ENCODE results near the gene GOLGA6L10. TPM values are rescaled to one million over a fixed set of nuclear protein-coding genes. Genes with fewer than 3 reads are reported as not detected.
"Not testable (repeated sequence)": the region's sequence is repeated elsewhere in the genome, so short reads cannot be mapped to it uniquely, and the experiment has no call there.

The GOLGA6L10 gene
- total and polyA plus RNA-seq, 9 of the 15 experiments (the other 6 are each of a cell fraction or from before 2014, with no cell fraction given), result 0.32 to 7.1 (median 2.0) TPM

DNA sequence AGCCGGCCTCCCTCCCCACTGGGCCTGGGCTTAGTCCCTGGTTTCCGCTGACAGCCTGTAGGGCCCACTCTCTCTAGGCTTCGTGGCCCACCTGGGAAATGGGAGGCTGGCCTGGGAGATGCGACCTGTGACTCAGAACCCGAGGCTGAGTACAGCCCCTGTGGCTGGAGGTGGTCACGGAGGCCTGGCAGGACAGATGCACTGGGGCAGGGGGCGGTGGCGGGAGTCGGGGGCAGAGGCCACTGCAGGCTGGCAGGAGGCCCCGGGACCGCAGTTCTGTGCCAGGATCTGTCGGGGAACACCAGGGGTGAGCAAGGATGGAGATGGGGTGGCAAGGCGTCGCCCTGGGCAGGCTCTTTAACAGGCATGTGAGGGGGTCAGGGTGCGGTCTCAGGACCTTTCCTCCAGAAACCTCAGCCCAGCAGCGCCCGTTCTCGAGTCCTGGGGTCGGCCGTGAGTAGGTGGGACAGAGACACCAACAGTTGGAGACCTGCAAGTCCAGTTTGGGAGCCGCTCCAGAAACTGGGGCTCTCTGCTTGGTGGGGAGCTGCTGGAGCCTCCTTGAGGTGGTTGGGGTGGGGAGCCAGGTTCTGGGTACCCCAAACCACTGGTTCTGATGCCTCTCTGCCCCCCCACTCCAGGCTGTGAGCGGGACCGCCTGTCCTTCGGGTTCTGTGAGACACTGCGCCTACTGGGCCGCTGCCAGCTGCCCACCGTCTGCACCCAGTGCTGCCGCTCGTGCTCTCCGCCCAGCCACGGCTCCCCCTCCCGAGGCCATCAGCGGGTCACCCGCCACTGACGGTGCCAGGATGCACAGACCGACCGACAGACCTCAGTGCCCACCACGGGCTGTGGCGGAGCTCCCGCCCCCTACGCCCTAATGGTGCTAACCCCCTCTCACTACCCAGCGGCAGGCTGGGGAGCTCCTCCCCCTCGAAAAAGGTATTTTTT, 15.4 kb downstream of the GOLGA6L10 start:
- H3K27me3 ChIP-seq (ENCODE audit: control insufficient read depth in 2 of 2, insufficient read depth in 2 of 2, low read length in 2 of 2); H3K9ac ChIP-seq (ENCODE audit: insufficient read depth in 1 of 2, low read depth in 2 of 2, low read length in 2 of 2); BruUV-seq (replicated peaks); H3K4me1 ChIP-seq (replicated peaks in 1 of 2; ENCODE audit: control insufficient read depth in 2 of 2, insufficient read depth in 2 of 2, low read length in 2 of 2); H3K9me3 ChIP-seq (replicated peaks; ENCODE audit: control insufficient read depth, insufficient read depth, low read depth, low read length); H3K4me2 ChIP-seq (ENCODE audit: insufficient read depth, low read length); POLR2A ChIA-PET; in situ Hi-C loops (cut with MboI); H2AFZ ChIP-seq (ENCODE audit: low read depth, low read length); H3K4me3 ChIP-seq; H3K79me2 ChIP-seq (ENCODE audit: control insufficient read depth, insufficient read depth, low read length); intact Hi-C loops (cut with micrococcal nuclease); H3K36me3 ChIP-seq (ENCODE audit: control insufficient read depth, insufficient read depth, low read length); H3K9me1 ChIP-seq (ENCODE audit: control insufficient read depth, insufficient read depth, low read length); CTCF ChIA-PET (ENCODE audit: low intra/inter-chr PET ratio); FAIRE-seq; H3K27ac ChIP-seq (ENCODE audit: extremely low read depth, low read depth, low read length); ATAC-seq; DNase-seq (ENCODE audit: extremely low read depth in 1 of 4, low spot score in 3 of 4); H4K20me1 ChIP-seq (replicated peaks; ENCODE audit: control insufficient read depth, insufficient read depth, low read length): not testable (repeated sequence)
- 33% methylated on average over 10 of the region's 43 CpGs for WGBS (ENCODE audit: insufficient coverage, low coverage, missing lambda C conversion rate)

DNA sequence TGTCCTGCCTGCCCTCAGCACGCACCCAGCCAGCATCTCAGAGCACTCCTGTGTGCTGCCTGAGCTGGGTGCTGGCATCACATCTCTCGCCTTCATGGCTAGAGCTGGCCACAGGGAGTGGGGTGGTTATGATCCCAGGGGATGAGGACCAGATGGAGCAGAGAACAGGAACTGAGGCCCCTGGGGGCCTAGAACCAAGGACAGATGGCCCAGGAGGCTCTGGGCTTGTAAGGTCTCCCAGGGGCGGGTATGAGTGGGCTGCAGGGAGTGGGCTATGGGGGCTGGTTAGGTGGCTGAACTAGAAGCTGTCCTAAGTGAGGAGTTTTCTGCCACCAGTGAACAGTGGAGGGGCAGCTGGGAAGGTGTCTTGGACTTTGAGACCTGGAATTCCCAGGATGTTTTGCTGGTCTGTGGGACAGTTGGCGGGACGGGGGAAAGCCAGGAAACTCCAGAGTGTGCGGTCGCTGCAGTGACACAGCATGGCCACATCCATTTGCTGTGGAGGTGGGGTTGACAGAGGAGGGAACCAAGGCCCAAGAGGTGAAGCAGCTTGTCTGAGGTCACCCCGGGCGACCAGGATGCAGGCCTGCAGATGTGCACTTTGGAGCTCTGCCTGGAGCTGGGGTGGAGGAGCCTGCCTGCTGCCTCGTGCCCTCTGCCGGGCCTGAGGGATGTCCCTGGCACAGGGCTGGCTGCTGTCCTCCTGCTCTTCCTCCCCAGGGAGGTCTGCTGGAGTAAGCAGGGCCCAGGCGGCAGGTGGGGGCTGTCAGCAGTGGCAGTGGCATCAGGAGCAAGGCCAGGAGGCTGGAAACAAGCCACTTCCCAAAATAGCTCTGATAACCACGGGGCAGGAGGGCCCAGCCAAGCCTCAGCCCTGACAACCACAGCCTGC, 16.3 kb downstream of the GOLGA6L10 start:
- ATAC-seq; DNase-seq (ENCODE audit: extremely low read depth in 1 of 4, low spot score in 3 of 4); H3K9me1 ChIP-seq (ENCODE audit: control insufficient read depth, insufficient read depth, low read length); POLR2A ChIA-PET; H2AFZ ChIP-seq (ENCODE audit: low read depth, low read length); H3K4me3 ChIP-seq; H3K36me3 ChIP-seq (ENCODE audit: control insufficient read depth, insufficient read depth, low read length); H3K9ac ChIP-seq (ENCODE audit: insufficient read depth in 1 of 2, low read depth in 2 of 2, low read length in 2 of 2); H3K27ac ChIP-seq (ENCODE audit: extremely low read depth, low read depth, low read length); H3K4me2 ChIP-seq (ENCODE audit: insufficient read depth, low read length); FAIRE-seq; H3K27me3 ChIP-seq (ENCODE audit: control insufficient read depth in 2 of 2, insufficient read depth in 2 of 2, low read length in 2 of 2); H3K4me1 ChIP-seq (replicated peaks in 1 of 2; ENCODE audit: control insufficient read depth in 2 of 2, insufficient read depth in 2 of 2, low read length in 2 of 2); CTCF ChIA-PET (ENCODE audit: low intra/inter-chr PET ratio); H4K20me1 ChIP-seq (replicated peaks; ENCODE audit: control insufficient read depth, insufficient read depth, low read length); in situ Hi-C loops (cut with MboI); H3K79me2 ChIP-seq (ENCODE audit: control insufficient read depth, insufficient read depth, low read length); H3K9me3 ChIP-seq (replicated peaks; ENCODE audit: control insufficient read depth, insufficient read depth, low read depth, low read length); intact Hi-C loops (cut with micrococcal nuclease); BruUV-seq (replicated peaks): not testable (repeated sequence)
- 23% methylated on average over 9 of the region's 13 CpGs for WGBS (ENCODE audit: insufficient coverage, low coverage, missing lambda C conversion rate)
- TF ChIP-seq, protein P1, sequence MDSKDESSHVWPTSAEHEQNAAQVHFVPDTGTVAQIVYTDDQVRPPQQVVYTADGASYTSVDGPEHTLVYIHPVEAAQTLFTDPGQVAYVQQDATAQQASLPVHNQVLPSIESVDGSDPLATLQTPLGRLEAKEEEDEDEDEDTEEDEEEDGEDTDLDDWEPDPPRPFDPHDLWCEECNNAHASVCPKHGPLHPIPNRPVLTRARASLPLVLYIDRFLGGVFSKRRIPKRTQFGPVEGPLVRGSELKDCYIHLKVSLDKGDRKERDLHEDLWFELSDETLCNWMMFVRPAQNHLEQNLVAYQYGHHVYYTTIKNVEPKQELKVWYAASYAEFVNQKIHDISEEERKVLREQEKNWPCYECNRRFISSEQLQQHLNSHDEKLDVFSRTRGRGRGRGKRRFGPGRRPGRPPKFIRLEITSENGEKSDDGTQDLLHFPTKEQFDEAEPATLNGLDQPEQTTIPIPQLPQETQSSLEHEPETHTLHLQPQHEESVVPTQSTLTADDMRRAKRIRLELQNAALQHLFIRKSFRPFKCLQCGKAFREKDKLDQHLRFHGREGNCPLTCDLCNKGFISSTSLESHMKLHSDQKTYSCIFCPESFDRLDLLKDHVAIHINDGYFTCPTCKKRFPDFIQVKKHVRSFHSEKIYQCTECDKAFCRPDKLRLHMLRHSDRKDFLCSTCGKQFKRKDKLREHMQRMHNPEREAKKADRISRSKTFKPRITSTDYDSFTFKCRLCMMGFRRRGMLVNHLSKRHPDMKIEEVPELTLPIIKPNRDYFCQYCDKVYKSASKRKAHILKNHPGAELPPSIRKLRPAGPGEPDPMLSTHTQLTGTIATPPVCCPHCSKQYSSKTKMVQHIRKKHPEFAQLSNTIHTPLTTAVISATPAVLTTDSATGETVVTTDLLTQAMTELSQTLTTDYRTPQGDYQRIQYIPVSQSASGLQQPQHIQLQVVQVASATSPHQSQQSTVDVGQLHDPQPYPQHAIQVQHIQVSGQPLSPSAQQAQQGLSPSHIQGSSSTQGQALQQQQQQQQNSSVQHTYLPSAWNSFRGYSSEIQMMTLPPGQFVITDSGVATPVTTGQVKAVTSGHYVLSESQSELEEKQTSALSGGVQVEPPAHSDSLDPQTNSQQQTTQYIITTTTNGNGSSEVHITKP (IDR thresholded peaks at IDR 0.05; ENCODE audit: partially characterized antibody), result peak; percentile 11

All from K562 (cell line).